GM13976 (cell line): ENCODE results near the gene PRRX2.

ENCODE experiments used
- DNase-seq: peaks from one replicate; pipeline ENCODE4 v3.0.0; 2012; ENCODE audit warnings: low spot score
- CTCF ChIP-seq: IDR thresholded peaks from 2 replicates; pipeline ENCODE4 v1.5.1; 2012; ENCODE audit warnings: borderline replicate concordance, mild to moderate bottlenecking; ENCODE audit not compliant: insufficient read depth; ENCODE audit errors: extremely low read depth, missing control alignments, control extremely low read depth
- in situ Hi-C: fragments of 300-500 bp; cut with MboI; formaldehyde crosslinking; loops from one replicate; pipeline ENCODE4 v1.12.0; 2022; ENCODE audit warnings: low sequenced_read_pairs, mixed read lengths, inconsistent platforms; ENCODE audit not compliant: unreplicated experiment

PRRX2 gene

DNA sequence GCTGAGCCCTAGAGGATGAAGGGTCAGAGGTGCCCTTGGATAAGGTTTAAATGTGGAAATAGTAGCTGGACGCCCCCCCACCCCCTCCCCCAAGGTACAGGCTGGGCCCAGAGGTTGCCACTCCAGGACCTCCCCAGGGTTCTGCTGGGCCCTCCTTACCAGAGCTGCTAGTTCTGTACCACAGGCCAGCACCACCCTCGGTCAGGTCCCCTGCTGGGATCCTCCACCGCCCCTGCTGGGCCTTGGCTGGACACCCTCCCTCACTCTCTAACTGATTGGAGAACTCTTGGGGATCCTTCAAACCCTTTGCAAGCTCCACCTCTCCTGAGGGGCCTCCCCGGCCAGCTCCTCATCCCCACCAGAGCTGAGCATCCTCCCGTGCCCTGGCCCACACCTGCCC, 52.5 kb downstream of the PRRX2 start:
- no peak for DNase-seq
- TF ChIP-seq CTCF: no peak
- in situ Hi-C loops: no loop called here

GRCh38 chr9:129718647-129719046, 53.2 kb downstream of the PRRX2 start:
- in situ Hi-C loops: no loop called here
- TF ChIP-seq CTCF: no peak
- DNase-seq: no peak

DNA sequence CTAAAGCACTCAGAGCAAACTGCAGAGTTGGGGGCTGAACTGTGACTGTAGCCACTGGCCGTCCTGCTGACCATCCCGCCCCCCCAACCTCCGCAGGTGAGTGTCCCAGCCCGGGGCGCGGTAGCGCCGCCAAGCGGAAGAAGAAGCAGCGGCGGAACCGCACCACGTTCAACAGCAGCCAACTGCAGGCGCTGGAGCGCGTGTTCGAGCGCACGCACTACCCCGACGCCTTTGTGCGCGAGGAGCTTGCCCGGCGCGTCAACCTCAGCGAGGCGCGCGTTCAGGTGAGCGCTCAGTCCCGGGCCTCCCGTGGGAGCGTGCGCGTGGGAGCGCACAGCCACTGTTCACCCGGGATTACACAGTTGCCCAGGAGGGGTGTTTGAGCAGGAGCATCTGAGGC, 53.7 kb downstream of the PRRX2 start:
- DNase-seq: no peak
- TF ChIP-seq CTCF: no peak
- in situ Hi-C loops: no loop called here

- in situ Hi-C loops: no loop called here
- no peak for DNase-seq
- TF ChIP-seq CTCF: no peak
Observed at GRCh38 chr9:129720181-129720864, 54.9 kb downstream of the PRRX2 start.

DNA sequence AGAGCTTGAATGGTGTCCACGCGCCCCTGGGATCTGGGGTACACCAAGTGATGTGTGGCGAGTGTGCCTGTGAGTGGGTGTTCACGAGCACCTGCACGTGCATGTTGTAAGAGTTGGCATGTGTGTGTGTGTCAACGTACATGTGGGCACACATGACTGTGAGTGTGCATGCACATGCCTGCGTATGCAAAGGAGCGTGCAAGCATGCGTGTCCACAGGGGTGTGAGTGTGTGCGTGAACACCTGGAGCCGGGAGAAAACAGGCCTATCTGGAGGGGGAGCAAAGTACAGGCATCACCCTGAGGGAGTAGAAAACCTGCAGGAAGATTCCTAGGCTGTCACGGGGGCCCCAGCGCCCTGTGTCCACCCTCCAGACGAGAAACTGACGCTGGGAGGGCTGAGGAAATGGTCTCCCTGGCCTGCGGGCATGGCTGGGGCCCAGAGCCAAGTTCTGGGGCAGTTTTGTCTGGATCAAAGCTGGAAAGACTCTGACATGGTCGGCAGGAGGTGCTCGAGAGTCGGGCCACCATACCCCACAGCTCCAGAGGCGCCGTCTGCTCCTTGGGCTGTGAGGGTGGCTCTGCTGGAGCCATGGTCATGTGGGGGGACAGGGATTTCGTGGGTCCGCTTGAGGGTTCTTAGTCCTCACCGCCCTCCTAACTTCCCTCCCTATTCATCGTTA, 55.6 kb downstream of the PRRX2 start:
- TF ChIP-seq CTCF: no peak
- in situ Hi-C loops: no loop called here
- DNase-seq: no peak

DNA sequence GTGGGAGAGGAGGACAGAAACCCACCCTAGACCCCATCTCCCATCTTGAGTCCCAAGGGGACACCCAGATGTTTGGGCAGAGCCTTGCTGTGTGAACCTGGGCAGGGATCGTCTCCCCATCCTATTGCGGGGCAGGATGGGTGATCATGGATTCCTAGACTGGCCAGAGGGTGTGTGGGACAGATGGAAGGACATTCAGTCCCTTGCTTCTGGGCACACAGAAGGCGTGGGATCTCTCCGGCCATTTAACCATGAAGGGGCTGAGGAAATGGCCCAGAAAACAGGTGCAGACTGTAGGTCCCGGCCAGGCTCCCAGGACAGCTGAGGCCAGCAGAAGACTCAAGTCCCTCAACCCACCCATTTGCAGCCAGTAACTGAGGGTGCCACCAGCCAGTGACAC, 57.5 kb downstream of the PRRX2 start:
- TF ChIP-seq CTCF: no peak
- DNase-seq: no peak
- in situ Hi-C loops: no loop called here
